A549 (cell line): ENCODE data around the gene CEACAM7. TPM values are rescaled to one million over a fixed set of nuclear protein-coding genes. Genes with fewer than 3 reads are reported as not detected.

Experiments used
- ATAC-seq, 2 experiments: fragments of 200-7000 bp in 1 of 2; fragments of >200 bp in 1 of 2; cut with Nextera tagmentation in 1 of 2; cut with Tn5 transposase in 1 of 2; 3 replicates each; pipeline versions ENCODE4 v1.8.0 to v1.9.1; 2018 to 2020; ENCODE audit warnings: mild to moderate bottlenecking in 1 of 2, moderate library complexity in 1 of 2
- CTCF ChIA-PET: fragments of 300-600 bp; sonication (Branson Sonifier 250); formaldehyde crosslinking; extraction: SDS; loops from one replicate; lab custom pipeline; 2021; ENCODE audit warnings: antibody characterized with exemption, inconsistent platforms; lab: Yijun Ruan, JAX
- POLR2A ChIA-PET: fragments of 350-600 bp; formaldehyde crosslinking; extraction: SDS; loops from one replicate; lab custom pipeline; 2021; ENCODE audit warnings: antibody characterized with exemption, inconsistent platforms; lab: Yijun Ruan, JAX
- DNase-seq, 2 experiments: peaks; one replicate each; pipeline versions ENCODE4 v3.0.0 to v3.0.0-alpha.2; 2011 to 2016; ENCODE audit warnings: low read depth in 1 of 2, low spot score in 1 of 2
- FAIRE-seq: peaks from 2 replicates; lab custom pipeline; 2011; peaks lifted over from hg19 to GRCh38; lab: Jason Lieb, UNC
- H3K27ac ChIP-seq, 2 experiments: fragments of >200 bp; sonication (Bioruptor Twin); formaldehyde crosslinking; 3 replicates each; pipeline ENCODE4 v1.5.1; 2016 to 2017
- H3K4me1 ChIP-seq: fragments of >200 bp; sonication (Bioruptor Twin); formaldehyde crosslinking; 3 replicates; pipeline ENCODE4 v1.6.1; 2016
- H3K4me2 ChIP-seq: fragments of >200 bp; sonication (Bioruptor Twin); formaldehyde crosslinking; 3 replicates; pipeline ENCODE4 v1.6.1; 2016
- H3K4me3 ChIP-seq: fragments of >200 bp; sonication (Bioruptor Twin); formaldehyde crosslinking; 3 replicates; pipeline ENCODE4 v1.5.1; 2016
- H3K9me3 ChIP-seq: fragments of >200 bp; sonication (Bioruptor Twin); formaldehyde crosslinking; 3 replicates; pipeline ENCODE4 v1.6.1; 2016
- ATOH8 ChIP-seq: fragments of 250-450 bp; sonication (Bioruptor Pico); IDR thresholded peaks from 2 replicates; pipeline ENCODE4 v1.5.0; 2020; ENCODE audit warnings: low read depth, mild to moderate bottlenecking, moderate library complexity
- CEBPB ChIP-seq, 2 experiments: fragments of >200 bp in 1 of 2; sonication (Bioruptor Twin) in 1 of 2; formaldehyde crosslinking in 1 of 2; IDR thresholded peaks; 2 replicates each; pipeline ENCODE4 v1.6.1; 2012 to 2016
- CHD4 ChIP-seq: fragments of 200-600 bp; sonication (generic); IDR thresholded peaks from 2 replicates; pipeline ENCODE4 v1.6.1; 2016; ENCODE audit warnings: antibody characterized with exemption, mild to moderate bottlenecking, borderline replicate concordance
- E2F6 ChIP-seq: IDR thresholded peaks from 2 replicates; pipeline ENCODE4 v1.6.1; 2012; ENCODE audit warnings: low read depth, borderline replicate concordance
- EHMT2 ChIP-seq: fragments of 200-600 bp; sonication (generic); IDR thresholded peaks from 2 replicates; pipeline ENCODE4 v1.6.1; 2016; ENCODE audit warnings: antibody characterized with exemption, low read depth, mild to moderate bottlenecking, moderate library complexity
- EP300 ChIP-seq, 2 experiments: fragments of >200 bp; sonication (Bioruptor Twin); formaldehyde crosslinking; IDR thresholded peaks; 2 replicates in 1 of 2; 3 replicates in 1 of 2; pipeline ENCODE4 v1.6.1; 2016 to 2017
- FOSL2 ChIP-seq, 2 experiments: fragments of 450-650 bp in 1 of 2; fragments of >200 bp in 1 of 2; sonication (Bioruptor Twin) in 1 of 2; formaldehyde crosslinking; IDR thresholded peaks; 2 replicates each; pipeline versions ENCODE4 v1.5.0 to v1.6.1; 2016 to 2020; ENCODE audit warnings: mild to moderate bottlenecking in 1 of 2, moderate library complexity in 1 of 2
- FOXS1 ChIP-seq: fragments of 250-450 bp; sonication (Bioruptor Pico); IDR thresholded peaks from 2 replicates; pipeline ENCODE4 v1.5.0; 2020; ENCODE audit warnings: mild to moderate bottlenecking, moderate library complexity
- HDAC2 ChIP-seq: fragments of 200-600 bp; sonication (generic); IDR thresholded peaks from 2 replicates; pipeline ENCODE4 v1.6.1; 2016
- HOXB13 ChIP-seq: fragments of 250-450 bp; sonication (Bioruptor Pico); IDR thresholded peaks from 2 replicates; pipeline ENCODE4 v1.5.0; 2020; ENCODE audit warnings: low read depth, mild to moderate bottlenecking, moderate library complexity
- HOXB5 ChIP-seq: fragments of 250-450 bp; sonication (Bioruptor Pico); IDR thresholded peaks from 2 replicates; pipeline ENCODE4 v1.5.0; 2020; ENCODE audit warnings: mild to moderate bottlenecking, moderate library complexity
- JUNB ChIP-seq: fragments of >200 bp; sonication (Bioruptor Twin); formaldehyde crosslinking; IDR thresholded peaks from 2 replicates; pipeline ENCODE4 v1.6.1; 2016
- KDM1A ChIP-seq: fragments of 200-600 bp; sonication (generic); IDR thresholded peaks from 2 replicates; pipeline ENCODE4 v1.6.1; 2016; ENCODE audit warnings: low read depth, mild to moderate bottlenecking
- MYC ChIP-seq: IDR thresholded peaks from 2 replicates; pipeline ENCODE4 v1.6.1; 2012; ENCODE audit warnings: mild to moderate bottlenecking, inconsistent platforms, low read length, improper control_type of control experiment, borderline replicate concordance
- NPAS2 ChIP-seq: fragments of 250-450 bp; sonication (Bioruptor Pico); IDR thresholded peaks from 2 replicates; pipeline ENCODE4 v1.8.0; 2022; ENCODE audit warnings: mild to moderate bottlenecking, moderate library complexity, borderline replicate concordance
- NR3C1 ChIP-seq: fragments of >200 bp; sonication (Bioruptor Twin); formaldehyde crosslinking; IDR thresholded peaks from 3 replicates; pipeline ENCODE4 v1.6.1; 2017
- POLR2AphosphoS2 ChIP-seq: conservative IDR thresholded peaks from 2 replicates; pipeline ENCODE4 v1.6.1; 2012; ENCODE audit warnings: low read length, improper control_type of control experiment, inconsistent platforms
- REST ChIP-seq: fragments of 200-600 bp; sonication (generic); IDR thresholded peaks from 2 replicates; pipeline ENCODE4 v1.6.1; 2016; ENCODE audit warnings: antibody characterized with exemption, mild to moderate bottlenecking, moderate library complexity
- TFCP2L1 ChIP-seq: fragments of 250-450 bp; sonication (Bioruptor Pico); IDR thresholded peaks from 2 replicates; pipeline ENCODE4 v1.5.0; 2021; ENCODE audit warnings: mild to moderate bottlenecking
- USF2 ChIP-seq: fragments of 450-650 bp; IDR thresholded peaks from 2 replicates; pipeline ENCODE4 v1.6.1; 2014; ENCODE audit warnings: antibody characterized with exemption
- ZFP36 ChIP-seq: fragments of 450-650 bp; IDR thresholded peaks from 2 replicates; pipeline ENCODE4 v1.6.1; 2014; ENCODE audit warnings: borderline replicate concordance; ENCODE audit not compliant: partially characterized antibody
- ZNF302 ChIP-seq: fragments of 250-450 bp; sonication (Bioruptor Pico); IDR thresholded peaks from 2 replicates; pipeline ENCODE4 v1.9.0; 2021; ENCODE audit warnings: inconsistent platforms, mild to moderate bottlenecking, moderate library complexity
- WGBS: methylation state at CpG from one replicate; pipeline ENCODE4 v1.1.6; 2017; ENCODE audit errors: missing lambda C conversion rate; 5-methylcytosine and 5-hydroxymethylcytosine counted together
- polyA plus RNA-seq, 4 experiments: library from polyadenylated mRNA; depleted of rRNA in 3 of 4; stranded (reverse); fragments of >200 nt; fragmentation: RNase III in 1 of 4; extraction: RNeasy Plus Mini Kit Qiagen cat#74134 plus additional on column Dnase treatment in 1 of 4; gene quantifications; 2 replicates in 3 of 4; 3 replicates in 1 of 4; pipeline ENCODE4 v1.2.3, GENCODE V29; 2011 to 2017
- TF ChIP-seq, protein P1 (sequence below): fragments of >200 bp; sonication (Bioruptor Twin); formaldehyde crosslinking; IDR thresholded peaks from 3 replicates; pipeline ENCODE4 v1.6.1; 2016

CEACAM7 gene
- polyA plus RNA-seq, 2 of the 4 experiments (the other 2 are of a cell fraction) = 0.05 TPM; not detected in 1

- Histone ChIP-seq H3K4me3 (no peak overlapping the region), H3K4me1 (peaks cover 36% of the 10 kb centered on the region), H3K27ac (no peak overlapping the region), H3K4me2 (no peak overlapping the region), H3K9me3 (peaks cover 10% of the 10 kb centered on the region; the same call in 2 of the 3 replicates)
- FAIRE-seq (no peak), DNase-seq (no peak), ATAC-seq (0 out of 6 replicates have a peak, but pooled peaks of 1 of the 2 experiments have one; percentile 5)
- POLR2A ChIA-PET = no interaction called here
- WGBS = 21% methylated on average over 7 of the region's 7 CpGs
- CTCF ChIA-PET = interaction anchor here (0.7 to 15.7 kb wide), 15 partner anchors 3 to 133 kb away, joined by 3 to 358 read pairs (median 5); partner anchors contain the start of genes CEACAM5 and CEACAM7
- TF ChIP-seq ZFP36 (no peak), TFCP2L1 (CRISPR knock-in tag) (no peak), CEBPB (IDR thresholded peaks at IDR 0.05) (no peak), EHMT2 (peak; percentile 78), ATOH8 (CRISPR knock-in tag) (no peak), REST (peak; percentile 92)
These were observed 8.5 kb upstream of the CEACAM7 start for GRCh38 chr19:41696402-41697197.

- DNase-seq (no peak), ATAC-seq (no peak), FAIRE-seq (no peak)
- Histone ChIP-seq H3K9me3 (peaks cover 10% of the 10 kb centered on the region; the same call in 2 of the 3 replicates), H3K27ac (no peak overlapping the region), H3K4me2 (no peak overlapping the region), H3K4me1 (peaks cover 28% of the 10 kb centered on the region), H3K4me3 (no peak overlapping the region)
- ChIA-PET POLR2A (no interaction called here), CTCF (interaction anchor here (1.0 to 12.9 kb wide), 8 partner anchors 9 to 132 kb away, joined by 3 to 358 read pairs (median 4); partner anchors contain the start of gene CEACAM5)
- WGBS = 66% methylated on average over 2 of the region's 2 CpGs
- TF ChIP-seq ZFP36 (no peak), HOXB13 (CRISPR knock-in tag) (no peak), USF2 (no peak), CHD4 (no peak), POLR2AphosphoS2 (no peak), NR3C1 (no peak), CEBPB (IDR thresholded peaks at IDR 0.05) (no peak), E2F6 (no peak), HDAC2 (no peak), HOXB5 (CRISPR knock-in tag) (no peak), JUNB (no peak), MYC (no peak), NPAS2 (CRISPR knock-in tag) (no peak), ZNF302 (CRISPR knock-in tag) (no peak), FOXS1 (CRISPR knock-in tag) (no peak), FOSL2 (IDR thresholded peaks at IDR 0.05) (no peak), FOSL2 (CRISPR knock-in tag; IDR thresholded peaks at IDR 0.05) (no peak), EP300 (IDR thresholded peaks at IDR 0.05) (no peak), KDM1A (no peak)
- TF ChIP-seq, protein P1, sequence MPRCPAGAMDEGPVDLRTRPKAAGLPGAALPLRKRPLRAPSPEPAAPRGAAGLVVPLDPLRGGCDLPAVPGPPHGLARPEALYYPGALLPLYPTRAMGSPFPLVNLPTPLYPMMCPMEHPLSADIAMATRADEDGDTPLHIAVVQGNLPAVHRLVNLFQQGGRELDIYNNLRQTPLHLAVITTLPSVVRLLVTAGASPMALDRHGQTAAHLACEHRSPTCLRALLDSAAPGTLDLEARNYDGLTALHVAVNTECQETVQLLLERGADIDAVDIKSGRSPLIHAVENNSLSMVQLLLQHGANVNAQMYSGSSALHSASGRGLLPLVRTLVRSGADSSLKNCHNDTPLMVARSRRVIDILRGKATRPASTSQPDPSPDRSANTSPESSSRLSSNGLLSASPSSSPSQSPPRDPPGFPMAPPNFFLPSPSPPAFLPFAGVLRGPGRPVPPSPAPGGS = no peak
These were observed 7.7 kb upstream of the CEACAM7 start for GRCh38 chr19:41695745-41696144.
